ENCODE measurements around the gene UBE2F.
A peak's percentile ranks its signal among the peaks of the same experiment; 100 is the strongest.

The UBE2F gene

GRCh38 chr2:238087211-238087610 is 120.4 kb downstream of the UBE2F start:
- DNase-seq (ENCODE audit: insufficient read length, low spot score): no peak
- no peak for FAIRE-seq
- TF ChIP-seq POU2F2 (IDR thresholded peaks at IDR 0.05; ENCODE audit: low read depth, low read length): no peak
- TF ChIP-seq SPI1 (IDR thresholded peaks at IDR 0.05; ENCODE audit: low read depth, low read length): peak; percentile 91

- FAIRE-seq: no peak
- TF ChIP-seq SPI1 (IDR thresholded peaks at IDR 0.05; ENCODE audit: low read depth, low read length): no peak
- no peak for TF ChIP-seq POU2F2 (IDR thresholded peaks at IDR 0.05; ENCODE audit: low read depth, low read length)
- no peak for TF ChIP-seq POLR2AphosphoS5 (IDR thresholded peaks at IDR 0.05; ENCODE audit: low read depth, low read length)
- TF ChIP-seq PAX5 (IDR thresholded peaks at IDR 0.05; ENCODE audit: insufficient read depth, low read length, severe bottlenecking): no peak
- TF ChIP-seq TAF1 (IDR thresholded peaks at IDR 0.05; ENCODE audit: low read depth, low read length): no peak
- no peak for TF ChIP-seq POLR2A (IDR thresholded peaks at IDR 0.05; ENCODE audit: low read depth, low read length)
- no peak for DNase-seq (ENCODE audit: insufficient read length, low spot score)
These were observed 124.1 kb downstream of the UBE2F start for GRCh38 chr2:238090887-238091286.

DNA sequence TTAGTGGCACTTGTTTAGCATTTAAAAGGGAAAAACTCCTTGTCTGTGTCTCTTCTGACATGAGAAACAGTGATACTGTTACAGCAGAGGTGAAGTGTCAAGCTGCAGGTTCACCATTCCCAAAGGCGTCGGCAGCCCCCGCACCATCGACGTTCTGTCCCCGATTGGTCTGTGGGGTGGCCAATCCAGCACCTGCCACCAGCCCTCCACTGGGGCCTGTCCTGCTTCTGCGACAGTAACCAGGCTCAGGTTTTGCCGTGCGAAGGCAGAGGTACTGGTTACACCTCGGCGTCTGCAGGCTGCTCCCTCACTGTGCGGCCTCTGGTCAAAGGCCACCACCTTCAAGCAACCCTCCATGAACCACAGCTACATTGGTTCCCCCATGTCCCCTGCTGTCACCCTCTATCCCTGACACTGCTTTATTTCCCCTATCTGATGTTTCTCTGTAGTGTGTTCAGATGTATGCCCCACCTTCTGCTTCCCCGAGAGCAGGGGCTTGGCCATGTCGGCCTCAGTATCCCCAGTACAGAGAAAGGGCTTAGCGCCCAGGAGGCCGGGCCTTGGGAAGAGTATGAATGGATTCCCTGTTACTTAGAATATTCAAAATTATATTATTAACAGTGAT is 124.7 kb downstream of the UBE2F start:
- FAIRE-seq (no peak), DNase-seq (ENCODE audit: insufficient read length, low spot score) (no peak)
- TF ChIP-seq POLR2AphosphoS5 (IDR thresholded peaks at IDR 0.05; ENCODE audit: low read depth, low read length) (no peak), POU2F2 (IDR thresholded peaks at IDR 0.05; ENCODE audit: low read depth, low read length) (no peak), TAF1 (IDR thresholded peaks at IDR 0.05; ENCODE audit: low read depth, low read length) (no peak), SPI1 (IDR thresholded peaks at IDR 0.05; ENCODE audit: low read depth, low read length) (no peak), POLR2A (IDR thresholded peaks at IDR 0.05; ENCODE audit: low read depth, low read length) (no peak), PAX5 (IDR thresholded peaks at IDR 0.05; ENCODE audit: insufficient read depth, low read length, severe bottlenecking) (no peak)
